Fibroblast of lung (primary cell): ENCODE results near the gene REC8.

ENCODE experiments used
- CTCF ChIP-seq, 2 donors: IDR thresholded peaks in 1 of 2; conservative IDR thresholded peaks in 1 of 2; 1 replicate in 1 of 2; 2 replicates in 1 of 2; pipeline ENCODE4 v1.5.1; 2011 to 2012; ENCODE audit warnings: low read length in 2 of 2, control low read depth in 1 of 2, inconsistent platforms in 1 of 2, low read depth in 1 of 2, mild to moderate bottlenecking in 1 of 2
- EZH2 ChIP-seq: IDR thresholded peaks from 2 replicates; pipeline ENCODE4 v1.5.1; 2012; ENCODE audit warnings: low read length, control low read depth, mild to moderate bottlenecking; ENCODE audit errors: missing control alignments

- no peak for TF ChIP-seq CTCF (conservative IDR thresholded peaks at IDR 0.05 in 1 of 2, IDR thresholded peaks at IDR 0.05 in 1 of 2; ENCODE audit: low read depth in 1 of 2, low read length in 2 of 2)
- no peak for TF ChIP-seq EZH2
Observed at GRCh38 chr14:24171422-24172260, at the start of gene REC8.
